ENCODE data around the gene LAMB1.

- no peak for TF ChIP-seq POLR2AphosphoS5 (IDR thresholded peaks at IDR 0.05; ENCODE audit: borderline replicate concordance, low read depth, low read length)
- TF ChIP-seq EZH2 (IDR thresholded peaks at IDR 0.05), result no peak
- no peak for TF ChIP-seq FOXP2 (optimal IDR thresholded peaks at IDR 0.05; ENCODE audit: control extremely low read depth, extremely low read length, insufficient read depth)
Measured at GRCh38 chr7:107966711-107967110, 36.2 kb downstream of the LAMB1 start.

Data from SK-N-MC (cell line).